ENCODE data around the gene NACA2.
"Not testable (repeated sequence)": the region's sequence is repeated elsewhere in the genome, so short reads cannot be mapped to it uniquely, and the experiment has no call there.

Gene NACA2

DNA sequence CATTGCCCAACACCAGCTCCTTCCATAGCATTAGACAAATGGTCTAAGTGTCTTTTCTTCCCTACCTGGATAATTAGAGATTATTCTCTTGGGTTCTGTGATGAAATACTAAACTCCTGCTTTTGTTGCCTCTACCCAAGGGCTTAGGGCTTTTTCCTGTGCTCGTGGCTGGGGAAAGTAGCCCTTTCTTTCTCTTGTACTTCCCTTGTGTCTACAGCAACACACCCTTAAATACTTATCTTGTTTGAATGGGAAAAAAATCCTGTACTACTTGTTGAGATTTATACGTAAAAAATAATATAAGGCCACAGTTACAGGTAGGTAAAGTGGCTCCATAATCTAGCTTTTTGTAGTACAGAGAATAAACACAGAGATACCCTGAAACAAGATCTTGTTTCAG is 7.0 kb upstream of the NACA2 start:
- DNase-seq: no peak

DNA sequence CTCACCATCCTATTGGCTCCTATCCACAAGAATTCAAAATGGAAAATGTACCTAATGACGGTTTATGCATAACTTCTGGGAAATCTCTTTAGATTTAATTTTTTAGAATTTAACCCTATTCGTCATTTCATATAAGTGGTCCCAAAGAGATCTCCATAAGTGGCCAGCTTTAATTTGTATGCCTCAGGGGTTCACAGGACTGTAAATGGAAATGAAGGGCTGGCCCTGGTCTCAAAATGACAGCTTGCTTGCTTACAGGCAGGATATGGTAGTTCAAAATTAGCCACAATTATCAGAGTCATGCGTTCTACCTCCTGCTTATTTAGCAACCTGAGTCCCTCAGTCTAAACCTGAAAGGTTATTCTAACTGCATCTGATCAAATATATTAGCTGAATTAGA is 6.6 kb upstream of the NACA2 start:
- no peak for DNase-seq

DNA sequence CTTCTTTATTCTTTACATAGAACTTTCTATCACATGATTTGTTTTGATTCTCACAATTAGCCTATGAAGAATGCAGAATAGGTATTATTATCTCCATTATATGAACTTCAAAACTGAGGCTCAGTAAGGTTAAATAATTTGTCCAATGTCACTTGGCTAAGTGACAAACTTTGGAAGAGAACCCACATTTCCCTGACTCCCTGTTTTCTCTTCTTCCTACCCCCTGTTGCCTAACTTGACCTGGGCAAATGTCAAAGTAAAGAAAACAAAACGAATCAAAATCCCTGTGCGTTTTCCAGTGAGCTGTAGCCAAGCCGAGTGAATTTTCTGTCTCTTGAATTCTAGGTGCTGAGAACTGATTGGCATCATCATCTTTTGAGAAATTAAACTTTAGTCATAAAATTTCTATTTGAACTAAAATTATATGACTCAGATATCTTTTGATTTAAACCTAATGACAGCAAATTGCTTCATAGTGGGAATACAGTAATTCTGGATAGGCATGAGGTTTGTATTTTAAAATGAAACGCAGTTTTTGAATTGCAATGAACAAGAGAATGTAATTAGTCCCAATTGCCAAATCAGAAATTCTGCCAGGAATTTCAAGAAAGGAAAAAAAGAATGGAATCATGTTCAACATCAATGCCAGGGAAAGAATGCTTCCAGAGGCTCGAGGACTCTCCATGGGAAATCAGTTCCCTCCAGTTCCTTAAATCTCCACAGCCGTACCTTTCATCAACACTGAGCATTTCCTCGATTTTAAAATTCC is 4.6 kb upstream of the NACA2 start:
- DNase-seq: no peak

DNA sequence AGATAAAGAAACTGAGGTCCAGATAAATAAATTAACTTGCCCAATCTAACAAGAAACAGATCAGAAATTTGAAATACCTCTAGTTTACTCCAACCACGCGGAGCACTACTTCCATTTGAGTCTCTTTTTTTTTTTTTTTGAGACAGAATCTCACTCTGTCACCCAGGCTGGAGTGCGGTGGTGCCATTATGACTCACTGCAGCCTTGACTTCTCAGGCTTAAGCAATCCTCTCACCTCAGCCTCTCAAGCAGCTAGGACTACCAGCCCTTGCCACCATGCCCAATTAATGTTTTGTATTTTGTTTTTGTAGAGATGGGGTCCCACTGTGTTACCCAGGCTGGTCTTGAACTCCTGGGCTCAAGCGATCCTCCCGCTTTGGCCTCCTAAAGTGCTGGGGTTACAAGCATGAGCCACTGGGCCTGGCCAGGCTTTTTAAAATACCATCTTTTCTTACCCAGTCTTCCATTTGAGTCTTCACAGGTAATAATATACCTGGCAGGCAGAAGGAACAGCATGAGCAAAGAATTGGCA is 3.3 kb upstream of the NACA2 start:
- no peak for DNase-seq

DNA sequence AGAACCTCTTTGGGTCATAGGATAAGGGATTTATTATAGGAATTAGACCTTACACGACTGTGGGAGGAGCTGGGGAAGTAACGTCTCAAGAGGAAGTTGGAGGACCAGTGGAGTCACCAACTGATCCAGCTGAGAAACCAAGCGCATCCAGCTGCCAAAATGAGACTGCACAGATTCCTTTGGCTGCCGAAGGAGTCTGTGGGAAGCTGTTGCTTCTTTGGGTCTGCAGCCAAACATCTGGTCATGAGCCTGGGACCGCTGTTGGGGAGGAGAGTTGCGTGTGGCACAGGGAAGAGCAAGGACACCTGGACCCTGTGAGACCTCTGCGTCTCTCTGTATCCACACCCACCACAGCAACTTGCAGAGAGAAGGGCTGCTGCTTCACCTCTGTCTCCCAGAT is 2.4 kb upstream of the NACA2 start:
- no peak for DNase-seq

DNA sequence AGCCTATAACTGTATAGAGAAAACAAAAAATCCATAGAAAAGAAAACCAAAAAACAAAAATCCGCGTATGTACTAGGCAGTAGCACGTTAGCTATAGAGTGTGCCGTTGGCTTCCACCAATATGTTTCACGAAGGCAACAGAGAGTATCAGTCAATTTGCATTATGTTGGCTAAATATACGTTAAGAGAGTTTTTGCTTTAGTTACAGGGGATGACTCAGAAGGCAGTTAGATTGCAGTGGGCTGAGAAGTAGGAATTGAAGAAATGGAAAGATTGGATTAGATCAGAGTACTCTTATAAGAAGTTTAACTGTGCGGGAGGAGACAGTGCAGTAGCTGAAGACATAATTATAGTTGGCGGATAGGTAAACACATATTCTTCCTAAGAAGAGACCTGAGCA is 911 bp upstream of the NACA2 start:
- DNase-seq: no peak

DNA sequence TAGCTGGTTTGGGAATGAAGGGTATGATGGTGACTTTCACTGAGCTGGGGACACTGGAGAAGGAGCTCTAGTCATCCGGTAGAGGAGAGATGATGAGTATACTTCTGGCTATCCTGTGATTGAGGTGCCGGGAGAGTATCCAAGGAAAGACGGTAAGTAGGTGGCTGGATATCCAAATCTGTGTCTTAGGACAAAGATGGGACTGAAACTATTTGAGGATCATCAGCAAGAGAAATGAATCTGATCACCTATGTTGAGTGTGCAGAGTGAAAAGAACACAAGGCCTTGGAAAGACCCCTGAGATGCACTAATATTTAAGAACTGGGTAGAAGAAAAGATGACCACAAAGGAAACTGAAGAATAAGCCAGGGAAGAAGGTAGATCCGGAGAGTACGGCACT is 1.0 kb downstream of the NACA2 start:
- DNase-seq: no peak

DNA sequence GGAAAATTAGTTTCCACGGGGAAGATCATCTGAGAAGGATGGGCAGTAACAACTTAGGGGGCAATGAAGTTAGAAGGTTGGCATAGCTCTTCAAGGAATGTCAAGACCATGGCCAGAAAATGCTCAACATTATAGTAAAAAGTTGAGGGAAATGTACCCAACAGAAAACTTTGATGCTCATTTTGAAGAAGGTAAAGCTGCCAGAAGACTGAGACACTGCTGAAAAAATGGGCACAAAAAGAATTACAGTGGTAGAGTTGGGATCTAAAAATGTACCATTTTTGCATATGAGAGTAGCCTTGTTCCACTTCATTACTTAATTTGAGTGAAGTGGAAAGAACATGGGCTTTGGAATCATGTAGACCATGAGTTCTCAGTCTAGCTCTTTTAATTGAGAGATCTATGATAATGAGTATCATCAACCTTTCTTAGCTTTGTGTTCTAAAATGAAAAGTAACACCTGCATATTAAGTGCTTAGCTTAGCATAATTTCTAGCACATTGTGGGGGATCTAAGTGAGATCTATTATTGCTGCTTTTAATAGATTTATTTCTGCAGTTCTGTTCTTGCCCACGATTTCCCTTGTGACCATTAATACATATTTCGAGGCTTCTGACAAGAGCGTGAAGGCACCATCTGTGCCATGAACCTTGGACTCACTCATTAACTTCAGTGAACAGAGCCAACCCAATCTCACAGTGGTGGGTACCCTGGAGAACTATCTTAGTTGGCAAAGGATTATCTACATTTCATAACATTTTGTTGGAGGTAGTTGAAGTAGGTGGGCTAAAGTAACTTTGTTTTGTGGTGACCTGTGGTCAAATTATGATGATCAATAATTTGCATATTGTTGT is 3.0 kb downstream of the NACA2 start:
- no peak for DNase-seq

DNA sequence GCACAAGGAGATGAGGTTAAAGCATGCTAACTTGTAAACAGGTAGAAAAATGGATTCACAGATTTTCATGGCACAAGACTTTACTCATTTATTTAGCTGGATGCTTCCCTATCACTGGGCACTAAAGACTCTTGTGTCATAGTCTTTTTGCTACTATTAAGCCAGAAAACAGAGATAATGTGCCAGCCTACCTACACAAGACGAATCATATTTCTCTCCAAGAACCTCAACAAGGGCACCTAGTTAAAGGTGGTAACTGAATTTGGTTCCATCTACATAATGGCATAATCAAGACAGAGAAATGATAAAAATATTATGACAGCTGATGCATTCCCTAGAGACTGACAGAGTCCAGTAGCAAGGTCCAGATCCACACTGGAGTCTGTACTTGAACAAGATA is 3.8 kb downstream of the NACA2 start:
- DNase-seq: no peak

DNA sequence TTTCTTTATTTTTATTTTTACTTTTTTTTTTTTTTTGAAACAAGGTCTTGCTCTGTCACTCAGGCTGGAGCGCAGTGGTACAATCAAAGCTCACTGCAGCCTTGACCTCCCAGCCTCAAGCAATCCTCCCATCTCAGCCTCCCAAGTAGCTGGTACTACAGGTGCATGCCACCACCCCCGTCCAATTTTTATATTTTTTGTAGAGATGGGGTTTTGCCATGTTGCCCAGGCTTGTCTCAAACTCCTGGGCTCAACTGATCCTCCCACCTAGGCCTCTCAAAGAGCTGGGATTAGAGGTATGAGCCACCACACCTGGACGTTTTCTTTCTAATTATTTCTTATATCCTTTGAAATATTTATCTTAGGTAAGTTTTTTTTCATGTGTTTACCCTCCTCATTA is 4.4 kb downstream of the NACA2 start:
- DNase-seq: not testable (repeated sequence)

DNA sequence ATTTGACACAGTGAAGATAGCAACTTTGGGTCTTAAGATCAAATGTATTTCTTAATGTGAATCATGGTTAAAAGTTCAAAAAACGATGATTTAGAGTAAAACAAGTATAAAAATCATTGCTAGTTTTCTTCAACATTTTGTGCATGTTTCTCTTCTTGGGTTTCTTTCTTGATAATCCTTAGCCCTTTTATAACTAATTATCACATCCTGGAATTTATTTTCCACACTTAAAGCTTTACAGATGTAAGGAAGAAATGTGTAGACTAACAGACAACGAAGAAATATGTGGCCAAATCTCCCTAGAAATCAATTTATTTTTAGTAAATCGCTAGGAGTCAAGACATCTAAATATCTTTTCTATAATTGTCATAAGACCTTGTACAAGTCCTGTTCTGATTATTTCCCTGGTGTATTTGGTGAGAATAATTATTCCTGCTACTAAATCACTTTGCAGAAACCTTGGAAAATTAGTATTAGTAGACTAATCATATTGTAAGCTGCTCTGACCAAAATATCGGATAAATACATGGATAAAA is 4.9 kb downstream of the NACA2 start:
- DNase-seq: no peak

DNA sequence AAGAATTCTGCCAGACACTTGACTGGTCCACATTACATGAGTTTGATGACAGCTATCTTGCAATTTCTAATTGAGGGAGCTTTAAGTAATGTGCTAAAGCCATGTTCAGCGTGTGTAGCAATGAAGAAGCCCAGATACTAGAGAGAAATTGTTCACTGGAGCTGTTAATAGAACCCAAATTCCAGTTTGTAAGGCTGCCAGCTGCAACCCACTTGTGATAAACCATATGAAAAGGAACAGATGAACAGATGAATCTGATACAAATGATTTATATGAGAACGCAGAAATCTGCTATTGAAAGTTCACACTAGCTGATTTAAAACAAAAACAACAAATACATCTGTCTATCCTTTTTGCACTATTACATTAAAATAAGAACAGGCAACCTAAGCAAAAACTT is 6.2 kb downstream of the NACA2 start:
- no peak for DNase-seq

DNA sequence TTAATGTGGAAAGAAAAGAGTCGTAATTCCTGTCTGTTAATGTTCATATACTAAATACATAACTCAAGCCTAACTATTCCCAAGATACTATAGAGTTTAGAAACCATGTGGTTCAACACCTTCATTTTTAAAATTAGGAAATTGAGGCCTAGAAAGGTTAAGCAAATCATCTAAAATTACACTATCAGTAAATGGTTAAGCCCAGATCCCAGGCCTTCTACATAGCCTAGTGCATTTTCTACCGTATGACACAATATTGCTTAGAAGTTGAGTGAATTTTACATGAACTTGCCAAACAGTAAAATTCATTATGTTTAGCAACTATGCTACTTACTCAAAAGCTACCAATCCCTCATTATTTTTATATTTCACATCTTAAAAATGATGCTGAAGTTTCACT is 6.8 kb downstream of the NACA2 start:
- DNase-seq: no peak

DNA sequence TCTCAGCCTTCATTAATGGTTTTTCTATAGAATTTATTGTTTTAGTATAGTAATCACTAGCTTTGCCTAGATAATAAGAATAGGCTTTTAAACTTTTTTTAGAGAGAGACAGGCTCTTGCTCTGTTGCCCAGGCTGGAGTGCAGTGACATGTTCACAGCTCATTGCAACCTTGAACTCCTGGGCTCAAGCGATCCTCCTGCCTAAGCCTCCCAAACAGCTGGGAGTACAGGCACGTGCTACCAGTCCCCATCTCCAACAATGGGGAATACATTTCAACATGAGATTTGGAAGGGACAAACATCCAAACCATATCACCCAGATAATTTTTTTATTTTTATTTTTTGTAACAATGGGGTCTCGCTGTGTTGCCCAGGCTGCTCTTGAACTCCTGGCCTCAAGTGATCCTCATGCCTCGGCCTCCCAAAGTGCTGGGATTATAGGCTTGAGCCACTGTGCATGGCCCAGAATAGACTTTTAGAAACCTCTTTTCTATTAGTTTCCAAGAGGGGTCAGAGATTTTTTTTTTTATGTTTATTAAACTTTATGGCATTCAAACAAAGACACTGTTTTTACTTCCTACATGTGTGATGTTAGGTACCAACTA is 7.3 kb downstream of the NACA2 start:
- no peak for DNase-seq

DNA sequence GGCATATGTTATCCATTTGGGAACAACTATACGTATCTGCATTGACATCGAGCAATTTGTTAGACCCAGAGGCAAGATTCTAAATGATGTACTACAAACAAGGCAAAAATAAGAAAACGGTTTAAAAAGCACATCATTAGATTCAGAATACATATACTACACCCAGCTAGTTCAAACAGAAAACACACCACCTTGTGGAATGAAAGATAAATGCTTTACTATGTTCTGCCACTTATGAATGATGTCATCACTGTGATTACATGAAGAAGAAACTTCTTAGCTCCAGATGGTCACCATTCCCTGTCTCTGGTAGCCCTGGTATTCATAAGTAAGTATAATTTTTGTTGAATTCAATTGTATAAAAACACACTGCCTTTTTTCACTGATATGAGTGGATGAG is 7.8 kb downstream of the NACA2 start:
- DNase-seq: no peak

DNA sequence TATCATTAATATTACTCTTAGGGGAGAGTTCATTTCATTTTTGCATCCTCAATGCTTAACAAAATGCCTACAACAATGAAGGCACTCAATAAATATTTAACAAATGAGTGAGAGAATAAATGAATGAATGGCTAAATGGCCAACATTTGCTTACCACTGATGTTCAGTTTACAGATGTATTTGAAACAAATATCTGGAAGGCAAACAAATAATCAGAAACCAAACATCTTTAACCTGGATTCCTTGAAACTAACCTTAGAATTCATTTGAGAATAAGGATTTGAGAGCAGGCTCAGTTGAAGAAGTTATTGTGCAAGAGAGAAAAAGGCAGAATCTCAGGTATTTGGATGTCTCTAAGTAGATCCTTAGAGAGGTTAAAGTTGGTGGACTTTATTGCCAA is 8.4 kb downstream of the NACA2 start:
- DNase-seq: no peak

DNA sequence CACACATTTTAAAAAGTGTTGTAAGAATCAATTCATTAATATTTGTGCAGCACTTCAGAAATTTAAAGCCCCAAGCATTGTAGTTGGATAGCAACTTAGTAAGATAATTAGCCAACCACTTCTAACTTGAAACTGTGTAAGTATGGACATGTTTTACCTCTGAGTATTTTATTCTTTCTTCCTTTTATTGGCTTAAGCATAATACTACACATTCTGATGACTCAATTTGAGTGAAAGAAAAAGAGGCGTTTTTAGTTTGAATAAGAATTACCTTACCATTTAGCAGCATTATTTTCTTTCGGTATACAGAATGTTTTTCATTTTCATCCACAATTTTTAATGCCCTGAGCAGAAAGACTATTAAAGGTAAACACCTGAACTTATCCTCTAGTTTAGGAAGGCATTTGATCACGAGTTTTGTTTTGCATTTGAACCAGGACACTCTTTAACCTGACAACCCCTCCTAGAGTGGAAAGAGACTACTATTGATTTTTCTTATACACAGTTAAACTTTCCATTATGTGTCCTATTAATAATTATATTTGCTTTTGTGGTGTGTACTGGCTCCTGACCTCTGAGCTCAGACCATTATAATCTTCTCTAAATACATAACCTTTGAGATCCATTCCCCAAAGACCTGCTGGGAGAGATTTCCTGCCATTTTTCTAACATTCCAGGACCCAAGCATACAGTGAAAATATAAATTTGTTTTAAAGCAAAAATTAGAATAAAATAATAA is 9.2 kb downstream of the NACA2 start:
- DNase-seq: no peak

DNA sequence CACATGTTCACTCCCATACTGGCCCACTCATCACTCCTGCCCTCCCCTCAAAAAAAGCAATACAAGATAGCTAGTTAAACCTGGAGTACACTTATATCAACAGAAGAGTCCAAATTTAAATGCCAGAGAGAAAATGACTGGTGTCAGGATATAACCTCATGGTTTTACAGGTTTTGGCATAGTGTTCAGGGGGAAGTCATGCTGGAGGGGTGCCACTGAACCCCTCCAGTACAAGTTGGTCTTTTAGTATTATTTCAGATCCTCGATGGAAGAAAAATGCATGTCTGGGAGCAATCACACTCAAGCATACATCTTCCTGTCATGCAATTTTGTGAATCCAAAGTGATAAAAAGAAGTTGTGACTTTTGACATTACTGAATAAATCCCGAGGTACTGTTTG is 10.5 kb downstream of the NACA2 start:
- no peak for DNase-seq

DNA sequence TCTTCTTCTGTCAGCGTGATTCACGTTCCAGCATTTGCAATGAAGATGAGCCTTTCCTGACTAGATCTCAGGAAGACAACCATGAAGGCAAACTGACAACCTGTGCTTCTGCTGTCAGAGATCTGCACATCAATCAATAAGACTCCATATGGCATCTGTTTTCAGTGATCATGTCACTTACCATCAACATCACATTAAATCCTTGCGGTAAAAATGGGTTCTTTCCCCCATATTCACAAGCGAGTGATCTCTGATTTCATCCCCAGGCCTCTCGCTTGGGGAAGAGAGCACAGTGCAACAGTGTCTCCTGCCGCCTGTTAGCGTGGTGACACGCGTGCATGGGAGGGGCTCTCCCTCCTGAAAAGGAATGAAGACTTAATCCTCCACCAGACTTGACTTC is 11.1 kb downstream of the NACA2 start:
- DNase-seq: no peak

DNA sequence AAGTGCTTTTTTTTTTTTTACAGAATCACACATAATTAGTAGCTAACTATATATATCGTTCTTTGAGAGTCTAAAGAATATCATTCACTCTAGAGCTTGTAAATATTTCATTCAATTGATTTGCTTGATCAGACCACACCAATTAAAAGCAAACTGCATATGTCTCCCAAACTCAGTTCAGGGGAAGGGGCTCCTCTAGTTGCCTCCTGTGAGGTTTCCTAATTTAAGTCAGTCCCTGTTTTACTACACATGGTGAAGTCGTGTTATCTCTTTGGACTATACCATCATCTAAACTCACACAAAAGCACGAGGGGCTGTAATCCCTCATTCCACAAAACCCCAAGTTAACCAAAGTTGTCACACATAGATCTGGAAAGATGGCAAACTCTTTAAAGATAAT is 11.7 kb downstream of the NACA2 start:
- DNase-seq: no peak

DNA sequence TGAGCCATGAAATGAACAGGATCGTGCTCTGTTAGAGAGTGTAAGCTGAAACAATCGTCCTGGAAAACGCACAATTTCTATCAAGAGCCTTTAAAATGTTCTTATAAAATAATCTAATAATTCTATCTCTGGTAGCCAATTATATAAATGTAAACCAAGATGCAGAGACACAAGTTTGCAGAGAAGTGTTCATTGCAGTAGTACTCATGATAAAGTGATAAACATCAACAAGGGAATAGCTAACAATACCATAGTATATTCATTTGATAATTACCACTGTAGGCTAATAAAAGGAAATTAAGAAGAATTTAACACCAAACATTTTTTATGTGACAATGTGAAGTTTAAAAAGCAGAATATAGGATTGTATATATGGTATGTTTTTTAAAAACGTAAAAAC is 12.4 kb downstream of the NACA2 start:
- no peak for DNase-seq

DNA sequence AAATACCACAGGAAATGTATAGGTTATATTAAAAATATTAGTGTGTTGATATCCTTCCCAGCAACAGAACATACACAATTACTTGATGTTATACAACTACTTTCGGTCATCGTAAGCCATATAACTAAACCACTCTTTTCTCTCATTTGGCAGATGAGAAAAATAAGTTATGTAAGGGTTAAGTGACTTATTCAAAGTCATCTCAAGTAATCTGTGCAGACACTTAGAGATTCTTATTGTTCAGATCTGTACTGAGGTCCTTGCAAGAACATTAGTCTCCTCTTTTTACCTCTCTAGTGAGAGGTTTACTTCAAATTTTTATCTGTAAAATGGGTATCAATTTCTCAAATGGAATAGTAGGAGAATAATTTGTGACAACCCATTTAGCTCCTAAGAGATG is 15.0 kb downstream of the NACA2 start:
- no peak for DNase-seq

Measured in stimulated activated naive CD4-positive, alpha-beta T cell treated with Interleukin-2 at 50 U/mL for 16 hours (primary cell).